ENCODE results near the gene ITM2C. TPM values are rescaled to one million over a fixed set of nuclear protein-coding genes. Genes with fewer than 3 reads are reported as not detected.

Gene ITM2C
- polyA plus RNA-seq, 1 donor (not counting 4 experiments of a cell fraction or from before 2014, with no cell fraction given): 55.0 TPM

DNA sequence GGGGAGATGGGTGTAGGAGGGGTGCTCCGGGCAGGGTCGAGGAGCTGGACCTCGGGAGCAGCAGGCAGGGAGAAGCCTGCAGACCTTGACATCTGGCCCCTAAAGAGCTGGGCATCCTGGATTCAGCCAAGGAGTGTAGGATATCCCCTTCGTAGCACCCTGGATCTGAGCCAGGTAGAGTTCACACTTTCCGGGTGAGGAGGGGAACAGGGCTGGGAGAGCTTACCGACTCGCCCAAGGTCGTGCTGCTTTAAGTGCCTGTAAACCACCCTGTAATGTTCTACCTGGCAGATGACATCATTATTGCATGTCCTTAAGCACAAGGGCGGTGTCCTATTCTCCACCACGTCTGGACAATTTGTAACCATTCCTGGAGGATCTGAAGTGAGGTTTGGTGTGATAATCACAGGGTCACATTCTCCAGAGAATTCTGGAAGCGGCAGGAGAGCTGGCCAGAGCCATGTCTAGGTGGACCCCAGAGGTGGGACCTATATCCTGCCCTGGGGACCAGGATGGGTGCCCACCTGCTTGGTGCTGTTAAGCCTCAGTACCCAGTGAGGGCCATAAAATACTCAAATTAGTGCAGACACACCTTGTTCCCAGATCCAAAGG lies 14.6 kb downstream of the ITM2C start:
- Histone ChIP-seq H3K4me3 (ENCODE audit: control insufficient read depth in 2 of 3, extremely low read depth in 1 of 3, insufficient read depth in 2 of 3, low read depth in 1 of 3, low read length in 3 of 3) (no peak overlapping the region), H3K27me3 (ENCODE audit: control insufficient read depth, extremely low read depth, insufficient read depth, low read length) (no peaks in the 10 kb centered on the region), H4K20me1 (ENCODE audit: control insufficient read depth, extremely low read depth, insufficient read depth, low read length) (no peaks in the 10 kb centered on the region), H3K27ac (ENCODE audit: control insufficient read depth, insufficient read depth, low read length) (no peak overlapping the region), H3K9me3 (ENCODE audit: control insufficient read depth, low read depth, low read length) (no peaks in the 10 kb centered on the region), H3K79me2 (ENCODE audit: control insufficient read depth, insufficient read depth, low read length) (no peaks in the 10 kb centered on the region), H3K9ac (ENCODE audit: control insufficient read depth, extremely low read depth, insufficient read depth, low read length) (no peak overlapping the region), H3K9me1 (ENCODE audit: control insufficient read depth, extremely low read depth, insufficient read depth, low read length) (no peaks in the 10 kb centered on the region), H2AFZ (ENCODE audit: control insufficient read depth, low read length) (no peak overlapping the region), H3K4me1 (ENCODE audit: control insufficient read depth, extremely low read depth, insufficient read depth, low read length) (no peaks in the 10 kb centered on the region), H3K4me2 (ENCODE audit: control insufficient read depth, extremely low read depth, insufficient read depth, low read depth, low read length) (no peak overlapping the region), H3K36me3 (ENCODE audit: control insufficient read depth in 2 of 2, extremely low read depth in 1 of 2, insufficient read depth in 2 of 2, low read length in 2 of 2) (no peaks in the 10 kb centered on the region)
- dilution Hi-C loops (cut with MboI; ENCODE audit: extremely low pct_ligation_motif_present, low sequenced_read_pairs): no loop called here
- FAIRE-seq: no peak
- DNase-seq (ENCODE audit: low read depth, low spot score): no peak
- TF ChIP-seq EZH2 (IDR thresholded peaks at IDR 0.05; ENCODE audit: low read length) (no peak), CTCF (optimal IDR thresholded peaks at IDR 0.05 in 1 of 3, IDR thresholded peaks at IDR 0.05 in 1 of 3, conservative IDR thresholded peaks at IDR 0.05 in 1 of 3; ENCODE audit: extremely low read depth in 1 of 3, insufficient read depth in 2 of 3, low read length in 3 of 3) (no peak)

DNA sequence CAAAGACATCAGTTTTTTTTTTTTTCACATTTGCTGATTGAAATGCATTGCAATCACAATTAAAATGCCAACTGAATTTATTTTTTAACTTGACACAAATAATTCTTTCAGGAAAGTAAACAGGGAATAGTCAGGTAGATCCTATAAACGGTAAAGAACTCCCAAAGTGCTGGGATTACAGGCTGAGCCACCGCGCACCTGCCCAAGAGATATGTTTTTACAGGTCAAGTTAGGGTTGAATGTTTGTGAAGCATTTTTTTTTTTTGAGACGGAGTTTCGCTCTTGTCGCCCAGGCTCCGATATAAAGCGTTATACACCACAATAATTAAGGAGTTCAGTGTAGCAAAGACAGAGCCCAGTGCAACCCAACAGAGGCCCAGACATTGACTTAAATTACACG lies 15.1 kb downstream of the ITM2C start:
- H3K79me2 ChIP-seq (ENCODE audit: control insufficient read depth, insufficient read depth, low read length): no peaks in the 10 kb centered on the region
- TF ChIP-seq CTCF (optimal IDR thresholded peaks at IDR 0.05 in 1 of 3, IDR thresholded peaks at IDR 0.05 in 1 of 3, conservative IDR thresholded peaks at IDR 0.05 in 1 of 3; ENCODE audit: extremely low read depth in 1 of 3, insufficient read depth in 2 of 3, low read length in 3 of 3) (no peak), EZH2 (IDR thresholded peaks at IDR 0.05; ENCODE audit: low read length) (no peak)
- no peaks in the 10 kb centered on the region for H3K9me3 ChIP-seq (ENCODE audit: control insufficient read depth, low read depth, low read length)
- no peak overlapping the region for H3K4me3 ChIP-seq (ENCODE audit: control insufficient read depth in 2 of 3, extremely low read depth in 1 of 3, insufficient read depth in 2 of 3, low read depth in 1 of 3, low read length in 3 of 3)
- H3K9me1 ChIP-seq (ENCODE audit: control insufficient read depth, extremely low read depth, insufficient read depth, low read length): no peaks in the 10 kb centered on the region
- no peak overlapping the region for H3K9ac ChIP-seq (ENCODE audit: control insufficient read depth, extremely low read depth, insufficient read depth, low read length)
- no peaks in the 10 kb centered on the region for H3K36me3 ChIP-seq (ENCODE audit: control insufficient read depth in 2 of 2, extremely low read depth in 1 of 2, insufficient read depth in 2 of 2, low read length in 2 of 2)
- no peak overlapping the region for H2AFZ ChIP-seq (ENCODE audit: control insufficient read depth, low read length)
- H3K27ac ChIP-seq (ENCODE audit: control insufficient read depth, insufficient read depth, low read length): no peak overlapping the region
- no peaks in the 10 kb centered on the region for H3K4me1 ChIP-seq (ENCODE audit: control insufficient read depth, extremely low read depth, insufficient read depth, low read length)
- dilution Hi-C loops (cut with MboI; ENCODE audit: extremely low pct_ligation_motif_present, low sequenced_read_pairs): no loop called here
- H3K4me2 ChIP-seq (ENCODE audit: control insufficient read depth, extremely low read depth, insufficient read depth, low read depth, low read length): no peak overlapping the region
- no peak for FAIRE-seq
- no peaks in the 10 kb centered on the region for H3K27me3 ChIP-seq (ENCODE audit: control insufficient read depth, extremely low read depth, insufficient read depth, low read length)
- H4K20me1 ChIP-seq (ENCODE audit: control insufficient read depth, extremely low read depth, insufficient read depth, low read length): no peaks in the 10 kb centered on the region
- no peak for DNase-seq (ENCODE audit: low read depth, low spot score)
